ENCODE measurements around the gene FTCDNL1. TPM values are rescaled to one million over a fixed set of nuclear protein-coding genes. Genes with fewer than 3 reads are reported as not detected.

FTCDNL1 gene
- total RNA-seq, 1 donor from 2014 or later: 0.45 TPM

GRCh38 chr2:199830531-199830930 lies 20.5 kb downstream of the FTCDNL1 start:
- Histone ChIP-seq H3K27ac (ENCODE audit: low read depth, low read length) (no peak overlapping the region), H2AFZ (ENCODE audit: low read depth, low read length) (no peak overlapping the region), H4K20me1 (ENCODE audit: insufficient read depth, low read length) (no peaks in the 10 kb centered on the region), H3K4me3 (ENCODE audit: insufficient read depth, low read depth, low read length) (no peak overlapping the region), H3K9me3 (ENCODE audit: insufficient read depth, low read depth, low read length) (no peaks in the 10 kb centered on the region), H3K79me2 (ENCODE audit: insufficient read depth, low read length) (no peaks in the 10 kb centered on the region), H3K36me3 (ENCODE audit: insufficient read depth, low read length) (no peaks in the 10 kb centered on the region), H3K9ac (ENCODE audit: low read length) (no peak overlapping the region), H3K4me2 (ENCODE audit: low read length) (no peak overlapping the region), H3K4me1 (ENCODE audit: insufficient read depth, low read length) (no peaks in the 10 kb centered on the region), H3K27me3 (ENCODE audit: insufficient read depth, low read length) (no peaks in the 10 kb centered on the region)
- H3K4me1 Mint-ChIP-seq (ENCODE audit: low read depth, unreplicated experiment): peaks cover 2% of the 10 kb centered on the region
- H3K9me3 Mint-ChIP-seq (ENCODE audit: unreplicated experiment): no peaks in the 10 kb centered on the region
- no peak overlapping the region for H3K27ac Mint-ChIP-seq (ENCODE audit: unreplicated experiment)
- no peaks in the 10 kb centered on the region for H3K36me3 Mint-ChIP-seq (ENCODE audit: low read depth, unreplicated experiment)
- DNase-seq (ENCODE audit: low read depth): no peak
- FAIRE-seq: no peak
- H3K27me3 Mint-ChIP-seq (ENCODE audit: low read depth, unreplicated experiment): no peaks in the 10 kb centered on the region
- no peak overlapping the region for H3K4me3 Mint-ChIP-seq (ENCODE audit: unreplicated experiment)
- TF ChIP-seq, protein P1, sequence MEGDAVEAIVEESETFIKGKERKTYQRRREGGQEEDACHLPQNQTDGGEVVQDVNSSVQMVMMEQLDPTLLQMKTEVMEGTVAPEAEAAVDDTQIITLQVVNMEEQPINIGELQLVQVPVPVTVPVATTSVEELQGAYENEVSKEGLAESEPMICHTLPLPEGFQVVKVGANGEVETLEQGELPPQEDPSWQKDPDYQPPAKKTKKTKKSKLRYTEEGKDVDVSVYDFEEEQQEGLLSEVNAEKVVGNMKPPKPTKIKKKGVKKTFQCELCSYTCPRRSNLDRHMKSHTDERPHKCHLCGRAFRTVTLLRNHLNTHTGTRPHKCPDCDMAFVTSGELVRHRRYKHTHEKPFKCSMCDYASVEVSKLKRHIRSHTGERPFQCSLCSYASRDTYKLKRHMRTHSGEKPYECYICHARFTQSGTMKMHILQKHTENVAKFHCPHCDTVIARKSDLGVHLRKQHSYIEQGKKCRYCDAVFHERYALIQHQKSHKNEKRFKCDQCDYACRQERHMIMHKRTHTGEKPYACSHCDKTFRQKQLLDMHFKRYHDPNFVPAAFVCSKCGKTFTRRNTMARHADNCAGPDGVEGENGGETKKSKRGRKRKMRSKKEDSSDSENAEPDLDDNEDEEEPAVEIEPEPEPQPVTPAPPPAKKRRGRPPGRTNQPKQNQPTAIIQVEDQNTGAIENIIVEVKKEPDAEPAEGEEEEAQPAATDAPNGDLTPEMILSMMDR (IDR thresholded peaks at IDR 0.05; ENCODE audit: insufficient read depth, low read depth, low read length): no peak
- no peak for TF ChIP-seq EZH2 (IDR thresholded peaks at IDR 0.05; ENCODE audit: insufficient read depth, low read length)

GRCh38 chr2:199829628-199830027 lies 21.4 kb downstream of the FTCDNL1 start:
- TF ChIP-seq EZH2 (IDR thresholded peaks at IDR 0.05; ENCODE audit: insufficient read depth, low read length): no peak
- TF ChIP-seq, protein P1 (IDR thresholded peaks at IDR 0.05; ENCODE audit: insufficient read depth, low read depth, low read length): no peak
- Mint-ChIP-seq H3K9me3 (ENCODE audit: unreplicated experiment) (no peaks in the 10 kb centered on the region), H3K36me3 (ENCODE audit: low read depth, unreplicated experiment) (peaks cover 2% of the 10 kb centered on the region), H3K4me3 (ENCODE audit: unreplicated experiment) (no peak overlapping the region), H3K27me3 (ENCODE audit: low read depth, unreplicated experiment) (peaks cover 2% of the 10 kb centered on the region), H3K4me1 (ENCODE audit: low read depth, unreplicated experiment) (peaks cover 2% of the 10 kb centered on the region), H3K27ac (ENCODE audit: unreplicated experiment) (no peak overlapping the region)
- Histone ChIP-seq H3K4me2 (ENCODE audit: low read length) (no peak overlapping the region), H3K79me2 (ENCODE audit: insufficient read depth, low read length) (no peaks in the 10 kb centered on the region), H3K9ac (ENCODE audit: low read length) (no peak overlapping the region), H3K4me1 (ENCODE audit: insufficient read depth, low read length) (no peaks in the 10 kb centered on the region), H3K27ac (ENCODE audit: low read depth, low read length) (no peak overlapping the region), H4K20me1 (ENCODE audit: insufficient read depth, low read length) (no peaks in the 10 kb centered on the region), H3K4me3 (ENCODE audit: insufficient read depth, low read depth, low read length) (no peak overlapping the region), H3K27me3 (ENCODE audit: insufficient read depth, low read length) (no peaks in the 10 kb centered on the region), H3K36me3 (ENCODE audit: insufficient read depth, low read length) (no peaks in the 10 kb centered on the region), H2AFZ (ENCODE audit: low read depth, low read length) (no peak overlapping the region), H3K9me3 (ENCODE audit: insufficient read depth, low read depth, low read length) (no peaks in the 10 kb centered on the region)
- FAIRE-seq (no peak), DNase-seq (ENCODE audit: low read depth) (no peak)

DNA sequence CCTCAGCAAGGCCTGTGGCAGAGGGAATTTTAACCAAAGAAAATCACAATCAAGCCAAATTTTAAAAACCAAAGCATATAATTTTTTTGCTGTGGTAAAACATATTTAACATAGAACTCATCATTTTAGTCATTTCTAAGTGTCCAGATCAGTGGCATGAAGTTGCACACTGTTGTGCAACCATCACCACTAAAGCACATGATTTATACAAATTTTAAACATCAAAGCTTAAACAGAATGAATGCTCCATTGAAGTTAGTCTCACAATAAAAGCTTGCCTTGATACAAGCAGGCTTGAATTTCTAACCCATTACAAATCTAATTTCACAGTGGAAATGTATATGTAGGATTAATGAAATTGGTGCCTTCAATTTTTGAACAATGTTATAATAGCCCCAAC lies 31.2 kb downstream of the FTCDNL1 start:
- no peaks in the 10 kb centered on the region for H3K36me3 Mint-ChIP-seq (ENCODE audit: low read depth, unreplicated experiment)
- FAIRE-seq: no peak

More for the DNA sequence above, 31.2 kb downstream of the FTCDNL1 start:
- Histone ChIP-seq H3K27ac (ENCODE audit: low read depth, low read length) (no peak overlapping the region), H3K9me3 (ENCODE audit: insufficient read depth, low read depth, low read length) (no peaks in the 10 kb centered on the region), H3K27me3 (ENCODE audit: insufficient read depth, low read length) (no peaks in the 10 kb centered on the region), H3K9ac (ENCODE audit: low read length) (no peak overlapping the region), H4K20me1 (ENCODE audit: insufficient read depth, low read length) (no peaks in the 10 kb centered on the region), H2AFZ (ENCODE audit: low read depth, low read length) (no peak overlapping the region), H3K4me2 (ENCODE audit: low read length) (no peak overlapping the region), H3K79me2 (ENCODE audit: insufficient read depth, low read length) (no peaks in the 10 kb centered on the region), H3K4me3 (ENCODE audit: insufficient read depth, low read depth, low read length) (no peak overlapping the region), H3K4me1 (ENCODE audit: insufficient read depth, low read length) (no peaks in the 10 kb centered on the region), H3K36me3 (ENCODE audit: insufficient read depth, low read length) (no peaks in the 10 kb centered on the region)
- Mint-ChIP-seq H3K4me1 (ENCODE audit: low read depth, unreplicated experiment) (no peaks in the 10 kb centered on the region), H3K27me3 (ENCODE audit: low read depth, unreplicated experiment) (peaks cover 7% of the 10 kb centered on the region), H3K27ac (ENCODE audit: unreplicated experiment) (no peak overlapping the region), H3K9me3 (ENCODE audit: unreplicated experiment) (peaks cover 2% of the 10 kb centered on the region), H3K4me3 (ENCODE audit: unreplicated experiment) (no peak overlapping the region)
- no peak for DNase-seq (ENCODE audit: low read depth)
- no peak for TF ChIP-seq EZH2 (IDR thresholded peaks at IDR 0.05; ENCODE audit: insufficient read depth, low read length)
- TF ChIP-seq, protein P1 (IDR thresholded peaks at IDR 0.05; ENCODE audit: insufficient read depth, low read depth, low read length): no peak
